ENCODE data around the gene NPAS3.

DNA sequence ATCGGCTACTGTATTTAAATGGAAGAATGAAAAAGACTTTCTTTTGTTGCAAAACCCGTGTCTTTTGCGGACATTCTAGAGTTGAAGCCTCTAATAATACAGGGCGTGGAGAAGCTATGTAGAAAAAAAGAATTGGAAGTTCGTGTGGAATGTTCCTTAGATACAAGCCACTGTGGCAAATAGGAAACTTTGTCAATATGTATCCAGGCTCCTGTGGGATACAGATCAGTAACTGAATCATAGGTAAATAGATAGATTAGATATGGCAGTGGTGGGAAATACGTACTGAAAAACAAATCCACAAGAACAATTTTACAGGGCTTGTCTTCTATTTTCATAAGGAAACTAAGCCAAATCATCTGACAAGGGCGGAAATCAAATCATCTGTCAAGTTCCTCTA is 766.8 kb downstream of the NPAS3 start:
- no peak for TF ChIP-seq POLR2AphosphoS5 (IDR thresholded peaks at IDR 0.05; ENCODE audit: low read depth)
- TF ChIP-seq, protein P1, sequence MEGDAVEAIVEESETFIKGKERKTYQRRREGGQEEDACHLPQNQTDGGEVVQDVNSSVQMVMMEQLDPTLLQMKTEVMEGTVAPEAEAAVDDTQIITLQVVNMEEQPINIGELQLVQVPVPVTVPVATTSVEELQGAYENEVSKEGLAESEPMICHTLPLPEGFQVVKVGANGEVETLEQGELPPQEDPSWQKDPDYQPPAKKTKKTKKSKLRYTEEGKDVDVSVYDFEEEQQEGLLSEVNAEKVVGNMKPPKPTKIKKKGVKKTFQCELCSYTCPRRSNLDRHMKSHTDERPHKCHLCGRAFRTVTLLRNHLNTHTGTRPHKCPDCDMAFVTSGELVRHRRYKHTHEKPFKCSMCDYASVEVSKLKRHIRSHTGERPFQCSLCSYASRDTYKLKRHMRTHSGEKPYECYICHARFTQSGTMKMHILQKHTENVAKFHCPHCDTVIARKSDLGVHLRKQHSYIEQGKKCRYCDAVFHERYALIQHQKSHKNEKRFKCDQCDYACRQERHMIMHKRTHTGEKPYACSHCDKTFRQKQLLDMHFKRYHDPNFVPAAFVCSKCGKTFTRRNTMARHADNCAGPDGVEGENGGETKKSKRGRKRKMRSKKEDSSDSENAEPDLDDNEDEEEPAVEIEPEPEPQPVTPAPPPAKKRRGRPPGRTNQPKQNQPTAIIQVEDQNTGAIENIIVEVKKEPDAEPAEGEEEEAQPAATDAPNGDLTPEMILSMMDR (IDR thresholded peaks at IDR 0.05; ENCODE audit: insufficient read depth, low read length): no peak
- TF ChIP-seq, protein P2, sequence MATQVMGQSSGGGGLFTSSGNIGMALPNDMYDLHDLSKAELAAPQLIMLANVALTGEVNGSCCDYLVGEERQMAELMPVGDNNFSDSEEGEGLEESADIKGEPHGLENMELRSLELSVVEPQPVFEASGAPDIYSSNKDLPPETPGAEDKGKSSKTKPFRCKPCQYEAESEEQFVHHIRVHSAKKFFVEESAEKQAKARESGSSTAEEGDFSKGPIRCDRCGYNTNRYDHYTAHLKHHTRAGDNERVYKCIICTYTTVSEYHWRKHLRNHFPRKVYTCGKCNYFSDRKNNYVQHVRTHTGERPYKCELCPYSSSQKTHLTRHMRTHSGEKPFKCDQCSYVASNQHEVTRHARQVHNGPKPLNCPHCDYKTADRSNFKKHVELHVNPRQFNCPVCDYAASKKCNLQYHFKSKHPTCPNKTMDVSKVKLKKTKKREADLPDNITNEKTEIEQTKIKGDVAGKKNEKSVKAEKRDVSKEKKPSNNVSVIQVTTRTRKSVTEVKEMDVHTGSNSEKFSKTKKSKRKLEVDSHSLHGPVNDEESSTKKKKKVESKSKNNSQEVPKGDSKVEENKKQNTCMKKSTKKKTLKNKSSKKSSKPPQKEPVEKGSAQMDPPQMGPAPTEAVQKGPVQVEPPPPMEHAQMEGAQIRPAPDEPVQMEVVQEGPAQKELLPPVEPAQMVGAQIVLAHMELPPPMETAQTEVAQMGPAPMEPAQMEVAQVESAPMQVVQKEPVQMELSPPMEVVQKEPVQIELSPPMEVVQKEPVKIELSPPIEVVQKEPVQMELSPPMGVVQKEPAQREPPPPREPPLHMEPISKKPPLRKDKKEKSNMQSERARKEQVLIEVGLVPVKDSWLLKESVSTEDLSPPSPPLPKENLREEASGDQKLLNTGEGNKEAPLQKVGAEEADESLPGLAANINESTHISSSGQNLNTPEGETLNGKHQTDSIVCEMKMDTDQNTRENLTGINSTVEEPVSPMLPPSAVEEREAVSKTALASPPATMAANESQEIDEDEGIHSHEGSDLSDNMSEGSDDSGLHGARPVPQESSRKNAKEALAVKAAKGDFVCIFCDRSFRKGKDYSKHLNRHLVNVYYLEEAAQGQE (IDR thresholded peaks at IDR 0.05; ENCODE audit: insufficient replicate concordance, low read depth): no peak

Measured in HL-60 (cell line).